ENCODE data around the gene MLXIP.

The MLXIP gene

DNA sequence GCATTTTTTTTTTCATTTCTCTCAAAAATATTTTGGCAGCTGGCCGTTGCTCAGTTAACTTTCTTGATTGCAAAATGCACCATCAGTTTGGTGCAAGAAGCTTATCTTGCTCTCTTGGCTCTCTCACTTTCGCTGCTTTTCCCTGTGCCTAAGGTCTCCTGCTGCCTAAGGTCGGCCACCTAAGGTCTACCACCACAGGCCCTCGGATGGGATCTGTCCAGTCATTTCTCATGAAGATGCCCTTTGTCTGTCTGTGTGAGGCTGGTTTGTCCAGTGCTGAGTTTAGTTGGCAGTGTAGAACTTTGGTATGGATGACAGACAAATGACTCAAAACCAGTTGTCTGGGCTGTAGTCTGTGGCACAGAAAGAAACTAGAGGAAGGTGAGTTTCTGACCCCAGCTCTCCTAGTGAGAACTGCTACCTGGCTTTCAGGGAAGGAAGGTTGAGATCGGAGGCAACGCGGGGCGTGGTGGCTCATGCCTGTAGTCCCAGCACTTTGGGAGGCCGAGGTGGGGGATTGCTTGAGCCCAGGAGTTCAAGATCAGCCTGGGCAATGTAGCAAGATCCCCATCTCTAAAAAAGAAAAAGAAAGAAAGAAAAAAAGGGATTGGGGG, 2.6 kb downstream of the MLXIP start:
- H3K27me3 ChIP-seq (ENCODE audit: insufficient read depth, low read length), result peaks cover 32% of the 10 kb centered on the region
- no peak overlapping the region for H3K9ac ChIP-seq (ENCODE audit: low read depth, low read length)
- peaks cover 7% of the 10 kb centered on the region; the same call in 1 of the 2 replicates for H3K36me3 ChIP-seq (ENCODE audit: insufficient read depth, low read length)
- 92% methylated on average over 9 of the region's 9 CpGs for WGBS
- H3K27ac ChIP-seq (ENCODE audit: low read depth, low read length), result no peak overlapping the region
- no peaks in the 10 kb centered on the region for H3K9me3 ChIP-seq (ENCODE audit: insufficient read depth, low read depth, low read length)
- peak overlapping the region; percentile 56; the same call in 1 of the 2 replicates for H3K4me3 ChIP-seq (ENCODE audit: low read length)
- peaks cover 25% of the 10 kb centered on the region for H3K4me1 ChIP-seq (ENCODE audit: insufficient read depth, low read length)

DNA sequence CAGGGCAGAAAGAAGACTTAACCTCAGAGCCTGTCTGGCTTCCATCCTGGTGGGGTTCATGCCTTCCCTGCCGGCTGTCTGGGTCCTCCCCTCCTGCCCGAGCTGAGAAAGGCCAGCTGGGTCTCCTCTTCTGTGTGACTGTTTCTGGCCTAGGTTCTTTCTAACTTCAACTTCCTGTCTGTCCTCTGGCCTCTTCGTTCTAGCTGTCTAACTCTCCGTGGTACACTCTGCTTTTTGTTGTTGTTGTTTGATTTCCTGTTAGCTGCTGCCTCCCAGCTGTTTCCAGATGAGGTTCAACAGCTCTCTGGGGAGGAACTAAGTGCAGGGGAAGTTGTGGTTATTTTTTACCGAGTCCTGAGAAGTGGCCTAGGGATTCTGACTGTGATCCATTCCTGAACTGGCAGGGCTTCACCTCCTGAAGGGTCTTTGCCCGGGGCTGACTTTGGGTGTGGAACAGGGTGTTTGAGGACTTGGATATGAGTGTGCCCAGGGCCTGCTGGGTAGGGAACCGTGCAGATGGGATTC, 3.2 kb downstream of the MLXIP start:
- WGBS, result 68% methylated on average over 7 of the region's 7 CpGs
- H3K27ac ChIP-seq (ENCODE audit: low read depth, low read length), result no peak overlapping the region
- H3K9ac ChIP-seq (ENCODE audit: low read depth, low read length), result no peak overlapping the region
- H3K36me3 ChIP-seq (ENCODE audit: insufficient read depth, low read length), result peaks cover 7% of the 10 kb centered on the region; the same call in 1 of the 2 replicates
- no peak overlapping the region for H3K4me3 ChIP-seq (ENCODE audit: low read length)
- peaks cover 25% of the 10 kb centered on the region for H3K4me1 ChIP-seq (ENCODE audit: insufficient read depth, low read length)
- no peaks in the 10 kb centered on the region for H3K9me3 ChIP-seq (ENCODE audit: insufficient read depth, low read depth, low read length)
- peaks cover 32% of the 10 kb centered on the region for H3K27me3 ChIP-seq (ENCODE audit: insufficient read depth, low read length)

DNA sequence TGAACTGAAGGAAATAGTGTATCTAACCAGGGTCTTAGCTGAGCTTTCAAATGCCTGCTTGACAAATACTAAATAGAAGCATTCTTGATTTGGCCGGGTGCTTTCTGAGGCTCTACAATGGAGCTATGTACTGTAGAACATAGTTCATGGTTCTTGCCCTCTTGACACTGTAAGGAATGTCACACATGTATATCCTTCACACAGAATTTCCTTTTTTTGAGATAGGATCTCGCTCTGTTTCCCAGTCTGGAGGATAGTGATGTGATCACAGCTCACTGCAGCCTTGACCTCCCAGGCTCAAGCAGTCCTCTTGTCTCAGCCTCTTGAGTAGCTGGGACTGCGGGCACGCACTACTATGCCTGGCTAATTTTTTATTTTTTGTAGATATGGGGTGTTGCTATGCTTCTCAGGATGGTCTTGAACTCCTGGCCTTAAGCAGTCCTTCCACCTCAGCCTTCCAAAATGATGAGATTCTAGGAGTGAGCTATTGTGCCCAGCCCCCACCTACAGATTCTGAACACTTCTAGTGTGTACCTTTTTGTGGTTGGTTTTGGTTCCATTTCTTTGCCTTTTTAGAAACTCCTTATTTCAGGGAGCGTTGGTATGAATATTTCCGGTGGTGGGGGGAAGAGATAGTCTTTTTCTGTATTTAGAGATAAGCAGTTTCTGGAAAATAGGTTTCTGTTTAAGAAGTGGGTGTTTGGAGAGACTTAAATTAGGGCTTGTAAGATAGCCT, 4.2 kb downstream of the MLXIP start:
- Histone ChIP-seq H3K9ac (ENCODE audit: low read depth, low read length) (no peak overlapping the region), H3K36me3 (ENCODE audit: insufficient read depth, low read length) (peaks cover 7% of the 10 kb centered on the region; the same call in 1 of the 2 replicates), H3K4me3 (ENCODE audit: low read length) (no peak overlapping the region), H3K4me1 (ENCODE audit: insufficient read depth, low read length) (peaks cover 25% of the 10 kb centered on the region), H3K27me3 (ENCODE audit: insufficient read depth, low read length) (peaks cover 25% of the 10 kb centered on the region), H3K9me3 (ENCODE audit: insufficient read depth, low read depth, low read length) (no peaks in the 10 kb centered on the region), H3K27ac (ENCODE audit: low read depth, low read length) (no peak overlapping the region)
- WGBS, result 94% methylated on average over 6 of the region's 6 CpGs

DNA sequence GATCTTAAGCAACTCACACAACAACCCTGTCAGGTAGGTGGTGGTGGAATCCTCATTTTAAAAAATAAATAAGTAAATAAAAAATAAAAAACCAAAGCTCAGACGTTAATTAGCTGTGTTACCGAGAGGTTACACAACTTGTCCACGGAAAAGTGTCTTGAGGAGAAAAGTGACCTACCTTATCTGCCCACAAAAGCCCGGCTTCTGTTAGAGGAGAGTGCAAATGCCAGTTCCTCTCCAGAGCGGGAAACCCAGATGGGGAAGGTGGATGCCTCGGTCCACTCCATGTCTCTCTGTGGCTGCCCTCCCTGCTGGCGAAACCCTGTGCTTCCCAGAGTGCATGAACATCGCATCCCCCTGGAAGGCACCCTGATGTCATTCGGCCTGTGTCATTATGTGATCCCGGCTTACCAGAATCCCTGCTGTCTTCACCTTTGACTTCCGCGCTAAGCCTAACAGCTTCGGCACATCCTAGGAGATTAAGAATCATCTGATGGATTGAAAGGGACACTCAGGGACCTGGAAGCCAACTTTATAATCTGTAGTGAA, 6.4 kb downstream of the MLXIP start:
- 90% methylated on average over 13 of the region's 13 CpGs for WGBS
- Histone ChIP-seq H3K36me3 (ENCODE audit: insufficient read depth, low read length) (peaks cover 11% of the 10 kb centered on the region; the same call in 1 of the 2 replicates), H3K9me3 (ENCODE audit: insufficient read depth, low read depth, low read length) (no peaks in the 10 kb centered on the region), H3K27ac (ENCODE audit: low read depth, low read length) (no peak overlapping the region), H3K9ac (ENCODE audit: low read depth, low read length) (no peak overlapping the region), H3K27me3 (ENCODE audit: insufficient read depth, low read length) (peaks cover 12% of the 10 kb centered on the region), H3K4me1 (ENCODE audit: insufficient read depth, low read length) (peaks cover 29% of the 10 kb centered on the region), H3K4me3 (ENCODE audit: low read length) (no peak overlapping the region)

DNA sequence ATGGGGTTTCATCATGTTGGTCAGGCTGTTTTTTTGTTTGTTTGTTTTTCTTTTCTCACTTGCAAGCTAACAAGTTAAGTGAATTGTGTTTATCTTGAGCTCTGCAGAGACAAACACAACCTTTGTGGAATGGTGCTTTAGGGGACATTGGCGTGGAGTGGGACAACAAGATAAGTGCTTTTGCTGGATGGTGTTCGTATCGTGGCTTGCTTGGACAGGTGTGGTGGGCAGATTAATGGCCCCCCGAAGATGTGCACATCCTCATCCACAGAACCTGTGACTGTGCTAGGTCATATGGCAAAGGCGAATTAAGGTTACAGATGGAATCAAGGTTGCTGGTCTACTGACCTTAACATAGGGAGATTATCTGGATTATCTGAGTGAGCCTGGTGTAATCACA, 7.0 kb downstream of the MLXIP start:
- 95% methylated on average over 5 of the region's 5 CpGs for WGBS
- H3K9me3 ChIP-seq (ENCODE audit: insufficient read depth, low read depth, low read length), result no peaks in the 10 kb centered on the region
- no peak overlapping the region for H3K4me3 ChIP-seq (ENCODE audit: low read length)
- no peak overlapping the region for H3K27ac ChIP-seq (ENCODE audit: low read depth, low read length)
- H3K4me1 ChIP-seq (ENCODE audit: insufficient read depth, low read length), result peaks cover 23% of the 10 kb centered on the region
- H3K36me3 ChIP-seq (ENCODE audit: insufficient read depth, low read length), result peaks cover 11% of the 10 kb centered on the region; the same call in 1 of the 2 replicates
- no peak overlapping the region for H3K9ac ChIP-seq (ENCODE audit: low read depth, low read length)
- H3K27me3 ChIP-seq (ENCODE audit: insufficient read depth, low read length), result peaks cover 5% of the 10 kb centered on the region; the same call in 1 of the 2 replicates

DNA sequence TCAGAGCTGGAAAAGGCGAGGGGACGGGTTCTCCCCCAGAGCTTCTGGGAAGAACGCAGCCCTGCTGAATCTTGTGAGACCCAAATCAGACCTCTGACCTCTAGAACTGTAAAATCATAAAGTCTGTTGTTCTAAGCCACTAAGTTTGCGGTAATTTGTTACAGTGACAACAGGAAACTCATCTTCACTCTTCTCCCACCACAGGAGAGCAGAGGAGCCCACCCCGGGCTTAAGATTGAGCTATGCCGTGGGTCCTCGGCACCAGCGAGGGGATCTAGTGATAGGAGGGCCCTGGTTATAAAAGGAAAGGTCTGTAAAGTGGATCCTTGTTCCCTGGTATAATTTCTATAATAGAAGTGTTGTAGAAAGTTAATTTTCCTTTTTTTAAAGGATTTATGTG, 7.6 kb downstream of the MLXIP start:
- Histone ChIP-seq H3K27ac (ENCODE audit: low read depth, low read length) (no peak overlapping the region), H3K9ac (ENCODE audit: low read depth, low read length) (no peak overlapping the region), H3K36me3 (ENCODE audit: insufficient read depth, low read length) (peaks cover 11% of the 10 kb centered on the region; the same call in 1 of the 2 replicates), H3K9me3 (ENCODE audit: insufficient read depth, low read depth, low read length) (no peaks in the 10 kb centered on the region), H3K27me3 (ENCODE audit: insufficient read depth, low read length) (no peaks in the 10 kb centered on the region), H3K4me1 (ENCODE audit: insufficient read depth, low read length) (peaks cover 18% of the 10 kb centered on the region), H3K4me3 (ENCODE audit: low read length) (no peak overlapping the region)
- 96% methylated on average over 8 of the region's 8 CpGs for WGBS

DNA sequence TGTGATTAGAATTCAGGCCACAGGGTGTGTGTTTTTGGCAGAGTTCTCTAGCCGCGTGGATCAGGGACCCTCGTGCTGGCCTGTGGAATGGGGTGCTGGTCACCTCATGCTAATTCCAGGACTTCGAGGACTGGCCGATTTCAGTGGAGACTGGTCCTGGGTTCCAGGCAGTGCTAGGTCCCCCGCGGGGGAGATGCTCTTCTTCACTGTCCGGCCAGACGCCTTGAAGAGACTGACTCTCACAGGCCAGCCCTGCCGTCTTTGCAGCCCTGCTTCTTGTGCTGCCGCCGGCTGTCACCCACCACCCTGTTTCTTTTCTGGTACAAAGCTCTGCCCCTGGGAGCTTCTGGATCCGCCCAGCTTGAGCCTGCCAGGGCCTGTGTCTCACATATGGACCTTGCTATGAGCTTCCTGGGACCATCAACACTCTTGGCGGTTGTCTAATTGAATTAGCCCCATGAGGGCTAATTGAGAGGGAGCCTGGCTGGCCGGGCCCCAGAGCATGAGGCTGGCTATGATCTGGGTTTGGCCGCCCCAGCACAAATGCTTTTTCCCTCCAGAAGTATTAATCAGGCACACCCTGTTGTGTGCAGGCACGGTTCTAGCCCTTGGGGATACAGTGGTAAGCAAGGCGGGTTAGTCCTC, 8.2 kb downstream of the MLXIP start:
- Histone ChIP-seq H3K36me3 (ENCODE audit: insufficient read depth, low read length) (peaks cover 11% of the 10 kb centered on the region; the same call in 1 of the 2 replicates), H3K4me1 (ENCODE audit: insufficient read depth, low read length) (peaks cover 17% of the 10 kb centered on the region), H3K4me3 (ENCODE audit: low read length) (no peak overlapping the region), H3K27ac (ENCODE audit: low read depth, low read length) (no peak overlapping the region), H3K9ac (ENCODE audit: low read depth, low read length) (no peak overlapping the region), H3K27me3 (ENCODE audit: insufficient read depth, low read length) (no peaks in the 10 kb centered on the region), H3K9me3 (ENCODE audit: insufficient read depth, low read depth, low read length) (no peaks in the 10 kb centered on the region)
- 93% methylated on average over 18 of the region's 18 CpGs for WGBS

DNA sequence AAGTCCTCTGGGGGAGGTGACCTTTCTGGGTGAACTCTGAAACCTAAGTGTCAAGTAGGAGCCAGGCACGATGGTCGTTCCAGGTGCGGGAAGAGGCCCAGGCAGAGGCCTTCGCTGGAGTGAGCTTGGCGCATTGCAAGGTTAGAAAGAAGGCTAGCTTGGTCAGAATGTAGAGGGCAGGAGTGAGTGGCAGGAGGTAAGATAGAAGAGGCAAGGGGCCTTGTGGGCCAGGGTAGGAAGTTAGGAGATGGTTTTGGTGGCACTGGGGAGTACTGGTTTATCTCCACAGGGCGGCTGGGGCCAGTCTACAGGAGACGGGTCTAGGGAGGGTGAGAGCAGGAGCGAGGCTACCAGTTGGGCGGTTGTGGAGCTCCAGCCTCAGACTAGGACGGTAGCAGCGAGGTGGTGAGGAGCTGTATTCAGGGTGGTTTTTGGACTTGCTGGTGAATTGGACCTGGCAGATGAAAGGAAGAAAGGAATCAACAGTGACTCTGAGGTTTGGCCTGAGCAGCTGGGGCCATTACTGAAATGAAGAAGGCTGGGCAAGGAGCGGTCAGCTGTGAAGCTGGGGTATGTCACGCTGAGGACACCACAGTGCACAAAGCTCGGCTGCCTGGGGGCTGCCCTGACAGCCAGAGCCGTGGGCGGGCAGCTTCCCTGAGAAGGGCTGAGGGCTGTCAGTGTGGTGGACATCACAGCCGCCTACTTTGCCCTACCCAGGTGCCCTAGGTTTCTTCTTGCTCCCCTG, 9.0 kb downstream of the MLXIP start:
- H3K27me3 ChIP-seq (ENCODE audit: insufficient read depth, low read length), result no peaks in the 10 kb centered on the region
- no peak overlapping the region for H3K9ac ChIP-seq (ENCODE audit: low read depth, low read length)
- H3K4me1 ChIP-seq (ENCODE audit: insufficient read depth, low read length), result peaks cover 12% of the 10 kb centered on the region
- no peaks in the 10 kb centered on the region for H3K9me3 ChIP-seq (ENCODE audit: insufficient read depth, low read depth, low read length)
- no peak overlapping the region for H3K27ac ChIP-seq (ENCODE audit: low read depth, low read length)
- no peak overlapping the region for H3K4me3 ChIP-seq (ENCODE audit: low read length)
- 92% methylated on average over 17 of the region's 17 CpGs for WGBS
- peaks cover 11% of the 10 kb centered on the region; the same call in 1 of the 2 replicates for H3K36me3 ChIP-seq (ENCODE audit: insufficient read depth, low read length)

DNA sequence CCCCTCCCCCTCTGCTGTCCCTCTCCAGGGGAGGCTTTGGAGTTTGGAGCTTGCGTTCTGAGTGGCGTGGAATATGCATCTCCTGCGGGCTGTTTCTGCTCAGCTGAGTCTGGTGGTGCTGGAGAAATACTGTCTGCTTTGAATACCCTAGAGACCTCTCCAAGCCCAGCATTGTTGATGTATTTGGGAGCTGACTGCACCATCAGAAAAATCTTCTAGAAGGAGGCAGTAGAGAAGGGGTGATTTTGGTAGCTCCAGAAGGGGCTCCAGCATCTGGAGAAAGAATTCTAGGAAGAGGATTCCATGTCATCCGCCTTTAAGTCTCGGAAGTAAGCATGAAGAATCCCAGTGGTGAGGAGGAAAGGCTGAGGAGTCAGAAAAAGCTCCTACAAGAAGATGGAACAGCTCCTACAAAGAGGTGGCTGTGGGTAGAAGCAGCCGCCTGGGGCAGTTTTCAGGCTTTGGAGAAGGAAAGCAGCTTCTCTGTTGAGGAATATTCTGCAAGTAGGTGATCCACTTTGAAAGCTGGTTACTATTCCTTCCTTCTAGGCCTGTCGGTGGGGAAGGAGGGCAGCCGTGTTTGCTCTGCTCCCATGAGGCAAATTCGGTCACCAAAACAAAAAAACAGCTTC, 9.7 kb downstream of the MLXIP start:
- Histone ChIP-seq H3K36me3 (ENCODE audit: insufficient read depth, low read length) (peaks cover 11% of the 10 kb centered on the region; the same call in 1 of the 2 replicates), H3K9me3 (ENCODE audit: insufficient read depth, low read depth, low read length) (no peaks in the 10 kb centered on the region), H3K27me3 (ENCODE audit: insufficient read depth, low read length) (no peaks in the 10 kb centered on the region), H3K27ac (ENCODE audit: low read depth, low read length) (no peak overlapping the region), H3K9ac (ENCODE audit: low read depth, low read length) (no peak overlapping the region), H3K4me1 (ENCODE audit: insufficient read depth, low read length) (peaks cover 12% of the 10 kb centered on the region), H3K4me3 (ENCODE audit: low read length) (no peak overlapping the region)
- WGBS, result 90% methylated on average over 9 of the region's 9 CpGs

DNA sequence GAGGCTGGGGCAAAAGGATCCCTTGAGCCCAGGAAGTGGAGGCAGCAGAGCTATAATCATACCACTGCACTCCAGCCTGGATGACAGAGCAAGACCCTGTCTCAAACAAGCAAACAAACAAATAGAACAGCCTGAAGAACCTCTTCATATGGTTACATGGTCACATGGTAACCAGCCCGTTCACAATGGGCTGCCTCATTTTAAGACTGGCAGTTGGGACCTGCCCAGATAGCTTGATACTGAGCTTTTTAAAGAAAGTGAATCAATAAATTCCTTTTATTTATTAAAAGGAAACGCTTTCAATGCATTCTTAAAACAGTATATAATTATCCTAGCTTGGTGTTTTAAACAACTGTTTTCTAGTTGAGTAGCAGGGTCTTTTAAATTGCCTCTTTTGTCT, 10.5 kb downstream of the MLXIP start:
- H3K36me3 ChIP-seq (ENCODE audit: insufficient read depth, low read length), result peaks cover 11% of the 10 kb centered on the region; the same call in 1 of the 2 replicates
- no peaks in the 10 kb centered on the region for H3K27me3 ChIP-seq (ENCODE audit: insufficient read depth, low read length)
- no peak overlapping the region for H3K4me3 ChIP-seq (ENCODE audit: low read length)
- H3K9me3 ChIP-seq (ENCODE audit: insufficient read depth, low read depth, low read length), result no peaks in the 10 kb centered on the region
- no peak overlapping the region for H3K9ac ChIP-seq (ENCODE audit: low read depth, low read length)
- peaks cover 12% of the 10 kb centered on the region for H3K4me1 ChIP-seq (ENCODE audit: insufficient read depth, low read length)
- H3K27ac ChIP-seq (ENCODE audit: low read depth, low read length), result no peak overlapping the region
- WGBS, result 84% methylated on average over 1 of the region's 2 CpGs

Data from HUES64 (cell line).